ENCODE results near the gene FUZ. TPM values are rescaled to one million over a fixed set of nuclear protein-coding genes. Genes with fewer than 3 reads are reported as not detected.

The FUZ gene
- total RNA-seq, 1 experiment from 2014 or later, result 13.9 TPM

DNA sequence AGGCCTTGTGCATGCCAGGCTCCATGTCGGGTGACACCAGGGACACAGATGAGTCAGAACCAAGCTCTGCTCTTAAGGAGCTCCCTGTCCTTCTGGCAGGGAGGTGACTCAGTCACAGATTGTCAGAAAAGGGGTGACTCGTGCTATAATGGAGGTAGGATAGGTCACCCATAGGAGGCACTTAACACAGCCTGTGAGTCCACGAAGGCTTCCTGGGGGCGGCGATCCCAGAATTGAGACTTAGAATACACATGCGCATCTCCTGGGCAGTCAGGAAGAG, 19.6 kb downstream of the FUZ start:
- CTCF ChIA-PET, result interaction anchor here (0.6 kb wide), 1 partner anchor 18 kb away, joined by 6 read pairs; no protein-coding TSS in a partner anchor

DNA sequence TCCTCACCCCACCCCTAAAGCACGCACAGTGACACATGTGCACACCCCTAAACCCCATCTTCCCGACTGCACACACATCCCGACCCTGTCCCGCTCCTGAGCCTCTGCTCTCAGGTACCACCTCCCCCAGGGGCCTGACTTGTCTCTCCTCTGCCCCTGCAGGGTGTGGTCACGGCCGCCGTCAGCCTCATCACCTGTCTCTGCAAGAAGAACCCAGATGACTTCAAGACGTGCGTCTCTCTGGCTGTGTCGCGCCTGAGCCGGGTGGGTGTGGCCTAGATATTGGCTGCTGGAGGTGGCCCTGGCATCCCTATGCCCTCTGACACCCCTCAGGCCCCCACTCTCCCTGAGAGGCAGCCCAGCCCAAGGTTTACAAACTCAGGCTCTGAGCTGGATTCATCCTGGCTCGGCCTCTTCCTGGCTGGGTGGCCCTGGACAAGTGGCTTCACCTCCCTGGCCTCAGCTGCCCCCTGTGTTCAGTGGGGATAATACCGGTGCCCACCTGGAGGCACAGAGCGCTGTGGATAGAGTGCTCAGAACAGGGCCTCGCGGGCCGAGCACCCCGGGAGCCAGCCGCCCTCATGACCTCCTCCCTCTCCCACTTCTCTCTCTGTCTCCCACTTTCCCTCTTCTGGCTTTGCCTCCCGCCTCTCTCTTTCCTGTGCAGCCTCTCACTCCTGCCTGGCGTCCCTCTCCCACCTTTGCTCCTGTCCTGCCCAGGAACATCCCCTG, 20.1 kb downstream of the FUZ start:
- no peak overlapping the region for H3K4me3 ChIP-seq (ENCODE audit: low read depth in 2 of 2, low read length in 2 of 2)
- TF ChIP-seq, protein P1, sequence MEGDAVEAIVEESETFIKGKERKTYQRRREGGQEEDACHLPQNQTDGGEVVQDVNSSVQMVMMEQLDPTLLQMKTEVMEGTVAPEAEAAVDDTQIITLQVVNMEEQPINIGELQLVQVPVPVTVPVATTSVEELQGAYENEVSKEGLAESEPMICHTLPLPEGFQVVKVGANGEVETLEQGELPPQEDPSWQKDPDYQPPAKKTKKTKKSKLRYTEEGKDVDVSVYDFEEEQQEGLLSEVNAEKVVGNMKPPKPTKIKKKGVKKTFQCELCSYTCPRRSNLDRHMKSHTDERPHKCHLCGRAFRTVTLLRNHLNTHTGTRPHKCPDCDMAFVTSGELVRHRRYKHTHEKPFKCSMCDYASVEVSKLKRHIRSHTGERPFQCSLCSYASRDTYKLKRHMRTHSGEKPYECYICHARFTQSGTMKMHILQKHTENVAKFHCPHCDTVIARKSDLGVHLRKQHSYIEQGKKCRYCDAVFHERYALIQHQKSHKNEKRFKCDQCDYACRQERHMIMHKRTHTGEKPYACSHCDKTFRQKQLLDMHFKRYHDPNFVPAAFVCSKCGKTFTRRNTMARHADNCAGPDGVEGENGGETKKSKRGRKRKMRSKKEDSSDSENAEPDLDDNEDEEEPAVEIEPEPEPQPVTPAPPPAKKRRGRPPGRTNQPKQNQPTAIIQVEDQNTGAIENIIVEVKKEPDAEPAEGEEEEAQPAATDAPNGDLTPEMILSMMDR (IDR thresholded peaks at IDR 0.05), result no peak
- no peak for TF ChIP-seq SIN3A (IDR thresholded peaks at IDR 0.05; ENCODE audit: borderline replicate concordance, insufficient read depth, low read depth, low read length)
- TF ChIP-seq REST (IDR thresholded peaks at IDR 0.05; ENCODE audit: insufficient read depth in 1 of 2, low read depth in 2 of 2, low read length in 1 of 2), result no peak
- TF ChIP-seq POLR2AphosphoS5 (IDR thresholded peaks at IDR 0.05; ENCODE audit: low read depth, low read length), result no peak
- TF ChIP-seq TCF7L2 (IDR thresholded peaks at IDR 0.05; ENCODE audit: low read depth, low read length), result no peak
- POLR2A ChIA-PET, result no interaction called here
- BruUV-seq (replicated peaks), result no TSS peak
- no peaks in the 10 kb centered on the region; the same call in 1 of the 2 replicates for H3K36me3 ChIP-seq (ENCODE audit: control insufficient read depth, insufficient read depth, low read length)
- CTCF ChIA-PET, result interaction anchor here (0.6 kb wide), 1 partner anchor 18 kb away, joined by 6 read pairs; no protein-coding TSS in a partner anchor
- in situ Hi-C loops (cut with HindIII; ENCODE audit: low pct_unique_long_range_greater_than_20kb, low sequenced_read_pairs), result no loop called here
- ATAC-seq, result no peak
- no peaks in the 10 kb centered on the region for H3K9me3 ChIP-seq (ENCODE audit: control insufficient read depth, insufficient read depth, low read depth, low read length)
- H3K4me1 ChIP-seq (ENCODE audit: control insufficient read depth, insufficient read depth, low read length), result no peaks in the 10 kb centered on the region
- intact Hi-C loops (cut with micrococcal nuclease; ENCODE audit: unreplicated experiment), result no loop called here
- DNase-seq (ENCODE audit: low read depth, low spot score), result no peak
- H3K27me3 ChIP-seq (ENCODE audit: control insufficient read depth, insufficient read depth, low read length), result no peaks in the 10 kb centered on the region
- no peak overlapping the region for H3K27ac ChIP-seq (ENCODE audit: low read length)

More for the DNA sequence above, 19.6 kb downstream of the FUZ start:
- TF ChIP-seq POLR2AphosphoS5 (IDR thresholded peaks at IDR 0.05; ENCODE audit: low read depth, low read length), result no peak
- TF ChIP-seq TCF7L2 (IDR thresholded peaks at IDR 0.05; ENCODE audit: low read depth, low read length), result no peak
- no peak for TF ChIP-seq REST (IDR thresholded peaks at IDR 0.05; ENCODE audit: insufficient read depth in 1 of 2, low read depth in 2 of 2, low read length in 1 of 2)
- no peak for TF ChIP-seq SIN3A (IDR thresholded peaks at IDR 0.05; ENCODE audit: borderline replicate concordance, insufficient read depth, low read depth, low read length)
- TF ChIP-seq, protein P1 (IDR thresholded peaks at IDR 0.05), result no peak
- no peak overlapping the region for H3K4me3 ChIP-seq (ENCODE audit: low read depth in 2 of 2, low read length in 2 of 2)
- in situ Hi-C loops (cut with HindIII; ENCODE audit: low pct_unique_long_range_greater_than_20kb, low sequenced_read_pairs) (no loop called here), intact Hi-C loops (cut with micrococcal nuclease; ENCODE audit: unreplicated experiment) (no loop called here)
- H3K27ac ChIP-seq (ENCODE audit: low read length), result no peak overlapping the region
- peak; percentile 52; the same call in 1 of the 2 replicates for ATAC-seq
- POLR2A ChIA-PET, result no interaction called here
- H3K9me3 ChIP-seq (ENCODE audit: control insufficient read depth, insufficient read depth, low read depth, low read length), result no peaks in the 10 kb centered on the region
- no TSS peak for BruUV-seq (replicated peaks)
- H3K4me1 ChIP-seq (ENCODE audit: control insufficient read depth, insufficient read depth, low read length), result no peaks in the 10 kb centered on the region
- no peaks in the 10 kb centered on the region for H3K27me3 ChIP-seq (ENCODE audit: control insufficient read depth, insufficient read depth, low read length)
- H3K36me3 ChIP-seq (ENCODE audit: control insufficient read depth, insufficient read depth, low read length), result no peaks in the 10 kb centered on the region; the same call in 1 of the 2 replicates
- no peak for DNase-seq (ENCODE audit: low read depth, low spot score)
